ENCODE results near the gene RFPL3.
"Not testable (repeated sequence)": the region's sequence is repeated elsewhere in the genome, so short reads cannot be mapped to it uniquely, and the experiment has no call there.

RFPL3 gene

GRCh38 chr22:32354360-32355351 is 3.0 kb upstream of the RFPL3 start:
- DNase-seq = no peak

GRCh38 chr22:32355760-32356159 is 1.9 kb upstream of the RFPL3 start:
- no peak for DNase-seq

GRCh38 chr22:32360096-32360495 is 2.4 kb downstream of the RFPL3 start:
- DNase-seq = not testable (repeated sequence)

GRCh38 chr22:32361257-32361656 is 3.6 kb downstream of the RFPL3 start:
- DNase-seq = no peak

GRCh38 chr22:32364210-32364609 is 6.5 kb downstream of the RFPL3 start:
- no peak for DNase-seq

- DNase-seq = no peak
These were observed 18.2 kb downstream of the RFPL3 start for GRCh38 chr22:32375678-32376450.

- DNase-seq = no peak
These were observed 19.0 kb downstream of the RFPL3 start for GRCh38 chr22:32376681-32377080.

- DNase-seq = no peak
These were observed 21.1 kb downstream of the RFPL3 start for GRCh38 chr22:32378707-32379272.

- DNase-seq = no peak
These were observed 23.3 kb downstream of the RFPL3 start for GRCh38 chr22:32380991-32381390.

GRCh38 chr22:32385681-32386080 is 28.0 kb downstream of the RFPL3 start:
- no peak for DNase-seq

GRCh38 chr22:32389685-32390084 is 32.0 kb downstream of the RFPL3 start:
- DNase-seq = no peak

- DNase-seq = no peak
These were observed 37.4 kb downstream of the RFPL3 start for GRCh38 chr22:32395107-32395506.

GRCh38 chr22:32396255-32396654 is 38.6 kb downstream of the RFPL3 start:
- no peak for DNase-seq

- DNase-seq = no peak
These were observed 39.1 kb downstream of the RFPL3 start for GRCh38 chr22:32396746-32397145.

GRCh38 chr22:32401486-32401885 is 43.8 kb downstream of the RFPL3 start:
- no peak for DNase-seq

- no peak for DNase-seq
These were observed 46.4 kb downstream of the RFPL3 start for GRCh38 chr22:32404021-32404420.

- DNase-seq = no peak
These were observed 49.6 kb downstream of the RFPL3 start for GRCh38 chr22:32407312-32407711.

- no peak for DNase-seq
These were observed 50.3 kb downstream of the RFPL3 start for GRCh38 chr22:32407936-32408335.

GRCh38 chr22:32409977-32410376 is 52.3 kb downstream of the RFPL3 start:
- no peak for DNase-seq

GRCh38 chr22:32410459-32410858 is 52.8 kb downstream of the RFPL3 start:
- no peak for DNase-seq

All from bone marrow (tissue), 2 donors.